GM12878 (cell line): ENCODE data around the gene RNU1-3. TPM values are rescaled to one million over a fixed set of nuclear protein-coding genes. Genes with fewer than 3 reads are reported as not detected.
A peak's percentile ranks its signal among the peaks of the same experiment; 100 is the strongest.

Experiments used
- ATAC-seq: fragments of 200-7000 bp; cut with Tn5 transposase; 3 replicates; pipeline ENCODE4 v1.9.1; 2020; ENCODE audit warnings: mild to moderate bottlenecking, moderate library complexity
- BruUV-seq: library from RNA; stranded (reverse); fragments of 400-500 nt; replicated peaks from 2 replicates; lab custom pipeline; 2021; lab: Mats Ljungman, UMichigan
- CTCF ChIA-PET: fragments of 300-600 bp; sonication (Branson Sonifier 250); formaldehyde crosslinking; extraction: SDS; loops from one replicate; lab custom pipeline; 2021; ENCODE audit warnings: inconsistent platforms; lab: Yijun Ruan, JAX
- POLR2A ChIA-PET: fragments of 350-600 bp; formaldehyde crosslinking; extraction: SDS; loops from one replicate; lab custom pipeline; 2021; ENCODE audit warnings: inconsistent platforms; lab: Charles Lee
- RAD21 ChIA-PET: fragments of 300-600 bp; sonication (Branson Sonifier 250); formaldehyde crosslinking; loops from one replicate; lab custom pipeline; 2023; ENCODE audit warnings: antibody characterized with exemption; ENCODE audit not compliant: unreplicated experiment; lab: Charles Lee
- SMC1A ChIA-PET: fragments of 300-600 bp; sonication (Branson Sonifier 250); formaldehyde crosslinking; loops from one replicate; lab custom pipeline; 2023; ENCODE audit not compliant: unreplicated experiment, uncharacterized antibody; lab: Charles Lee
- DNase-seq: peaks from one replicate; pipeline ENCODE4 v3.0.0-alpha.2; 2011; ENCODE audit warnings: low read depth, low spot score
- FAIRE-seq: peaks from 3 replicates; lab custom pipeline; 2011; peaks lifted over from hg19 to GRCh38; lab: Jason Lieb, UNC
- H2AFZ ChIP-seq: 2 replicates; pipeline ENCODE4 v1.6.0; 2011; ENCODE audit warnings: low read depth, low read length, control low read depth; ENCODE audit not compliant: control insufficient read depth
- H3K27ac ChIP-seq: 2 replicates; pipeline ENCODE4 v1.5.1; 2011; ENCODE audit warnings: control low read depth; ENCODE audit not compliant: control insufficient read depth, insufficient read depth
- H3K27me3 ChIP-seq, 2 experiments: replicated peaks in 1 of 2; 2 replicates each; pipeline versions ENCODE4 v1.6.0 to v1.6.1; 2011; ENCODE audit warnings: low read length in 1 of 2; ENCODE audit not compliant: control insufficient read depth in 2 of 2, insufficient read depth in 2 of 2
- H3K36me3 ChIP-seq, 2 experiments: 2 replicates each; pipeline ENCODE4 v1.5.1; 2011; ENCODE audit warnings: low read length in 1 of 2; ENCODE audit not compliant: control insufficient read depth in 2 of 2, insufficient read depth in 2 of 2
- H3K4me1 ChIP-seq: 2 replicates; pipeline ENCODE4 v1.6.1; 2011; ENCODE audit warnings: mild to moderate bottlenecking, low read length, moderate library complexity, mixed read lengths; ENCODE audit not compliant: control insufficient read depth, insufficient read depth
- H3K4me2 ChIP-seq: 2 replicates; pipeline ENCODE4 v1.6.0; 2011; ENCODE audit warnings: control low read depth; ENCODE audit not compliant: control insufficient read depth, insufficient read depth
- H3K4me3 ChIP-seq: fragments of 200-600 bp; sonication (generic); 2 replicates; pipeline ENCODE4 v1.5.1; 2016
- H3K79me2 ChIP-seq: 2 replicates; pipeline ENCODE4 v1.6.0; 2011; ENCODE audit warnings: low read length; ENCODE audit not compliant: control insufficient read depth, insufficient read depth
- H3K9ac ChIP-seq: 2 replicates; pipeline ENCODE4 v1.8.0; 2011; ENCODE audit warnings: low read length, control low read depth, mixed read lengths; ENCODE audit not compliant: control insufficient read depth, insufficient read depth
- H3K9me3 ChIP-seq: replicated peaks from 3 replicates; pipeline ENCODE4 v1.5.1; 2011; ENCODE audit warnings: mild to moderate bottlenecking, low read length; ENCODE audit not compliant: control insufficient read depth, insufficient read depth
- H4K20me1 ChIP-seq: 2 replicates; pipeline ENCODE4 v1.6.0; 2011; ENCODE audit not compliant: control insufficient read depth, insufficient read depth
- ATF3 ChIP-seq: IDR thresholded peaks from 2 replicates; pipeline ENCODE4 v1.6.1; 2011; ENCODE audit warnings: low read depth, mild to moderate bottlenecking, low read length, moderate library complexity, borderline replicate concordance; ENCODE audit errors: extremely low read depth
- ATF7 ChIP-seq: fragments of 450-650 bp; IDR thresholded peaks from 2 replicates; pipeline ENCODE4 v1.6.1; 2016; ENCODE audit warnings: low read depth, mild to moderate bottlenecking
- IRF5 ChIP-seq: fragments of 450-650 bp; IDR thresholded peaks from 2 replicates; pipeline ENCODE4 v1.6.1; 2017; ENCODE audit warnings: borderline replicate concordance
- NFYB ChIP-seq: IDR thresholded peaks from 2 replicates; pipeline ENCODE4 v1.6.1; 2011; ENCODE audit warnings: low read depth, mild to moderate bottlenecking, low read length, improper control_type of control experiment, moderate library complexity; ENCODE audit not compliant: insufficient read depth
- NR2C1 ChIP-seq: fragments of 450-650 bp; IDR thresholded peaks from 2 replicates; pipeline ENCODE4 v1.6.1; 2017; ENCODE audit warnings: antibody characterized with exemption, mild to moderate bottlenecking, moderate library complexity
- RBBP5 ChIP-seq: fragments of 200-600 bp; sonication (generic); conservative IDR thresholded peaks from 2 replicates; pipeline ENCODE4 v1.6.1; 2016
- RELA ChIP-seq: fragments of 450-650 bp; IDR thresholded peaks from 2 replicates; pipeline ENCODE4 v1.8.0; 2014; ENCODE audit warnings: borderline replicate concordance; ENCODE audit not compliant: partially characterized antibody
- WGBS: methylation state at CpG from one replicate; pipeline ENCODE4 v1.1.6; 2016; ENCODE audit warnings: low lambda C conversion rate; ENCODE audit not compliant: insufficient replicate concordance, insufficient coverage; ENCODE audit errors: missing lambda C conversion rate; 5-methylcytosine and 5-hydroxymethylcytosine counted together
- in situ Hi-C: fragments of 300-500 bp; cut with MboI; formaldehyde crosslinking; loops from 9 replicates; pipeline ENCODE4 v1.14.3; 2018; ENCODE audit warnings: mixed read lengths
- intact Hi-C: fragments of 100-400 bp; cut with micrococcal nuclease; formaldehyde crosslinking; loops from one replicate; pipeline ENCODE4 v1.14.2; 2022; ENCODE audit not compliant: unreplicated experiment
- polyA plus RNA-seq, 11 experiments: library from polyadenylated mRNA; depleted of rRNA in 4 of 11; unstranded in 6 of 11; stranded (reverse) in 5 of 11; fragments of >200 nt; fragmentation: Nextera tagmentation in 4 of 11; fragmentation: Illumina TruSeq in 1 of 11; extraction: Ambion mirVana in 4 of 11; extraction: Trizol in 1 of 11; gene quantifications; 1 replicate in 1 of 11; 2 replicates in 10 of 11; pipeline versions ENCODE4 v1.2.1 to v1.2.3, GENCODE V29; 2011 to 2016; ENCODE audit warnings: inconsistent platforms in 2 of 11, missing spikeins in 2 of 11, low read depth in 1 of 11
- small RNA-seq: library from RNA; depleted of rRNA; stranded (forward); fragments of <200 nt; gene quantifications from one replicate; pipeline ENCODE3, GENCODE V24; 2014
- total RNA-seq, 4 experiments: library from RNA; depleted of rRNA in 3 of 4; stranded (reverse); fragments of >200 nt in 3 of 4; fragmentation: Illumina TruSeq in 1 of 4; extraction: Trizol in 1 of 4; gene quantifications; 2 replicates each; pipeline versions ENCODE4 v1.2.1 to v1.2.3, GENCODE V29; 2013 to 2021

The RNU1-3 gene
- total and polyA plus RNA-seq, 10 of the 15 experiments (the other 5 are each of a cell fraction or from before 2014, with no cell fraction given) = under 0.01 to 20,946 (median 4.7) TPM; not detected in 2

GRCh38 chr1:16617114-16617631, 49.6 kb downstream of the RNU1-3 start:
- 87% methylated on average over 20 of the region's 20 CpGs for WGBS
- Histone ChIP-seq H3K4me3 (no peak overlapping the region), H3K79me2 (no peaks in the 10 kb centered on the region), H2AFZ (no peak overlapping the region), H4K20me1 (no peaks in the 10 kb centered on the region), H3K9me3 (no peaks in the 10 kb centered on the region), H3K9ac (no peak overlapping the region), H3K4me2 (no peak overlapping the region), H3K27me3 (peaks cover 11 to 15% of the 10 kb centered on the region in 2 experiments), H3K36me3 (peaks cover 0 to 3% of the 10 kb centered on the region in 2 experiments; a peak in 2 of 4 replicates), H3K27ac (no peak overlapping the region), H3K4me1 (peaks cover 4% of the 10 kb centered on the region)
- RAD21 ChIA-PET = interaction anchor here (1.2 kb wide), 1 partner anchor 335 kb away, joined by 5 read pairs; no protein-coding TSS in a partner anchor
- FAIRE-seq = no peak
- SMC1A ChIA-PET = interaction anchor here (0.7 to 1.0 kb wide), 2 partner anchors 117 to 335 kb away, joined by 3 read pairs; no protein-coding TSS in a partner anchor
- no peak for DNase-seq
- BruUV-seq = no TSS peak
- CTCF ChIA-PET = interaction anchor here (0.9 to 2.3 kb wide), 6 partner anchors 8 to 535 kb away, joined by 3 to 17 read pairs (median 6); no protein-coding TSS in a partner anchor
- intact Hi-C loops = no loop called here
- TF ChIP-seq ATF3 = no peak
- TF ChIP-seq IRF5 = 0 out of 2 replicates have a peak, but pooled peaks have one; percentile 9
- no peak for TF ChIP-seq RBBP5
- TF ChIP-seq NFYB = no peak
- TF ChIP-seq NR2C1 = no peak
- no peak for TF ChIP-seq ATF7
- TF ChIP-seq RELA = peak; percentile 48
- ATAC-seq = no peak
- in situ Hi-C loops = no loop called here
- POLR2A ChIA-PET = no interaction called here

Small RNA genes within 50 kb of the gene (small RNA-seq; reads per million reads assigned to genes)
- gene RNU1-3 = not detected

Other genes starting within 250 kb of the RNU1-3 start
- gene SPATA21, start 229.5 kb downstream of the RNU1-3 start, total RNA-seq (2014; rRNA removed) = 0.28 and 0.33 TPM in 2 replicates
- gene SPATA21, start 229.5 kb downstream of the RNU1-3 start, total RNA-seq (2014; rRNA removed; fragmentation: Illumina TruSeq; extraction: Trizol) = not detected in 2 replicates
- 0.05 TPM in 2 replicates for gene SPATA21, start 229.5 kb downstream of the RNU1-3 start, total RNA-seq (2021)
- gene SPATA21, start 229.5 kb downstream of the RNU1-3 start, polyA plus RNA-seq (2011; rRNA removed) = 0.14 and 0.57 TPM in 2 replicates
- gene SPATA21, start 229.5 kb downstream of the RNU1-3 start, polyA plus RNA-seq (2014; fragmentation: Illumina TruSeq; extraction: Trizol) = 0.09 and 0.33 TPM in 2 replicates
- 1 to 10 TPM in 1 of 2 experiments, under 1 TPM in 1; 0.24 to 1.1 TPM for gene SPATA21, start 229.5 kb downstream of the RNU1-3 start, polyA plus RNA-seq (2014; fragmentation: Nextera tagmentation; extraction: Ambion mirVana)
- 0.03 and 0.09 TPM in 2 replicates for gene SPATA21, start 229.5 kb downstream of the RNU1-3 start, polyA plus RNA-seq (2014; rRNA removed)
- under 1 TPM; 0.19 to 0.60 TPM for gene SPATA21, start 229.5 kb downstream of the RNU1-3 start, polyA plus RNA-seq (2016; fragmentation: Nextera tagmentation; extraction: Ambion mirVana)
- gene NECAP2, start 226.2 kb downstream of the RNU1-3 start, total RNA-seq (2014; rRNA removed) = 76.6 and 76.9 TPM in 2 replicates
- gene NECAP2, start 226.2 kb downstream of the RNU1-3 start, total RNA-seq (2014; rRNA removed; fragmentation: Illumina TruSeq; extraction: Trizol) = 53.1 and 56.2 TPM in 2 replicates
- 51.3 and 55.4 TPM in 2 replicates for gene NECAP2, start 226.2 kb downstream of the RNU1-3 start, total RNA-seq (2021)
- gene NECAP2, start 226.2 kb downstream of the RNU1-3 start, polyA plus RNA-seq (2011; rRNA removed) = 78.9 and 98.0 TPM in 2 replicates
- gene NECAP2, start 226.2 kb downstream of the RNU1-3 start, polyA plus RNA-seq (2014; fragmentation: Illumina TruSeq; extraction: Trizol) = 52.1 and 54.9 TPM in 2 replicates
- 10 to 100 TPM; 16.3 to 21.1 TPM for gene NECAP2, start 226.2 kb downstream of the RNU1-3 start, polyA plus RNA-seq (2014; fragmentation: Nextera tagmentation; extraction: Ambion mirVana)
- 62.7 and 69.3 TPM in 2 replicates for gene NECAP2, start 226.2 kb downstream of the RNU1-3 start, polyA plus RNA-seq (2014; rRNA removed)
- 10 to 100 TPM; 58.7 to 59.2 TPM for gene NECAP2, start 226.2 kb downstream of the RNU1-3 start, polyA plus RNA-seq (2016; fragmentation: Nextera tagmentation; extraction: Ambion mirVana)
- under 0.01 TPM in 2 replicates for gene RNU1-1, start 152.7 kb downstream of the RNU1-3 start, total RNA-seq (2014; rRNA removed)
- 20,946 and 25,634 TPM in 2 replicates for gene RNU1-1, start 152.7 kb downstream of the RNU1-3 start, total RNA-seq (2014; rRNA removed; fragmentation: Illumina TruSeq; extraction: Trizol)
- 2,403 and 2,678 TPM in 2 replicates for gene RNU1-1, start 152.7 kb downstream of the RNU1-3 start, total RNA-seq (2021)
- gene RNU1-1, start 152.7 kb downstream of the RNU1-3 start, polyA plus RNA-seq (2011; rRNA removed) = 82.4 and 113 TPM in 2 replicates
- gene RNU1-1, start 152.7 kb downstream of the RNU1-3 start, polyA plus RNA-seq (2014; fragmentation: Illumina TruSeq; extraction: Trizol) = not detected in 2 replicates
- gene RNU1-1, start 152.7 kb downstream of the RNU1-3 start, polyA plus RNA-seq (2014; fragmentation: Nextera tagmentation; extraction: Ambion mirVana) = 1 to 10 TPM; 4.5 to 4.9 TPM
- gene RNU1-1, start 152.7 kb downstream of the RNU1-3 start, polyA plus RNA-seq (2014; rRNA removed) = not detected in 2 replicates
- 1 to 10 TPM; 2.6 to 3.6 TPM for gene RNU1-1, start 152.7 kb downstream of the RNU1-3 start, polyA plus RNA-seq (2016; fragmentation: Nextera tagmentation; extraction: Ambion mirVana)
- gene NBPF1, start 53.4 kb downstream of the RNU1-3 start, total RNA-seq (2014; rRNA removed) = 0.22 and 0.45 TPM in 2 replicates
- 0.36 and 0.60 TPM in 2 replicates for gene NBPF1, start 53.4 kb downstream of the RNU1-3 start, total RNA-seq (2014; rRNA removed; fragmentation: Illumina TruSeq; extraction: Trizol)
- 1.2 and 1.4 TPM in 2 replicates for gene NBPF1, start 53.4 kb downstream of the RNU1-3 start, total RNA-seq (2021)
- 3.2 and 3.4 TPM in 2 replicates for gene NBPF1, start 53.4 kb downstream of the RNU1-3 start, polyA plus RNA-seq (2011; rRNA removed)
- 1.1 and 1.6 TPM in 2 replicates for gene NBPF1, start 53.4 kb downstream of the RNU1-3 start, polyA plus RNA-seq (2014; fragmentation: Illumina TruSeq; extraction: Trizol)
- under 1 TPM; 0.20 to 0.34 TPM for gene NBPF1, start 53.4 kb downstream of the RNU1-3 start, polyA plus RNA-seq (2014; fragmentation: Nextera tagmentation; extraction: Ambion mirVana)
- gene NBPF1, start 53.4 kb downstream of the RNU1-3 start, polyA plus RNA-seq (2014; rRNA removed) = 0.74 and 1.3 TPM in 2 replicates
- under 1 TPM; 0.70 to 0.73 TPM for gene NBPF1, start 53.4 kb downstream of the RNU1-3 start, polyA plus RNA-seq (2016; fragmentation: Nextera tagmentation; extraction: Ambion mirVana)
- gene RNU1-4, start 73.6 kb upstream of the RNU1-3 start, total RNA-seq (2014; rRNA removed) = under 0.01 TPM in 2 replicates
- gene RNU1-4, start 73.6 kb upstream of the RNU1-3 start, total RNA-seq (2014; rRNA removed; fragmentation: Illumina TruSeq; extraction: Trizol) = 20,946 and 25,634 TPM in 2 replicates
- gene RNU1-4, start 73.6 kb upstream of the RNU1-3 start, total RNA-seq (2021) = 2,403 and 2,678 TPM in 2 replicates
- 82.4 and 113 TPM in 2 replicates for gene RNU1-4, start 73.6 kb upstream of the RNU1-3 start, polyA plus RNA-seq (2011; rRNA removed)
- gene RNU1-4, start 73.6 kb upstream of the RNU1-3 start, polyA plus RNA-seq (2014; fragmentation: Illumina TruSeq; extraction: Trizol) = not detected in 2 replicates
- gene RNU1-4, start 73.6 kb upstream of the RNU1-3 start, polyA plus RNA-seq (2014; fragmentation: Nextera tagmentation; extraction: Ambion mirVana) = 1 to 10 TPM; 4.5 to 4.9 TPM
- gene RNU1-4, start 73.6 kb upstream of the RNU1-3 start, polyA plus RNA-seq (2014; rRNA removed) = not detected in 2 replicates
- gene RNU1-4, start 73.6 kb upstream of the RNU1-3 start, polyA plus RNA-seq (2016; fragmentation: Nextera tagmentation; extraction: Ambion mirVana) = 1 to 10 TPM; 2.6 to 3.6 TPM
- gene RNU1-2, start 229.0 kb upstream of the RNU1-3 start, total RNA-seq (2014; rRNA removed) = under 0.01 TPM in 2 replicates
- gene RNU1-2, start 229.0 kb upstream of the RNU1-3 start, total RNA-seq (2014; rRNA removed; fragmentation: Illumina TruSeq; extraction: Trizol) = 20,946 and 25,634 TPM in 2 replicates
- gene RNU1-2, start 229.0 kb upstream of the RNU1-3 start, total RNA-seq (2021) = 2,403 and 2,678 TPM in 2 replicates
- 82.4 and 113 TPM in 2 replicates for gene RNU1-2, start 229.0 kb upstream of the RNU1-3 start, polyA plus RNA-seq (2011; rRNA removed)
- not detected in 2 replicates for gene RNU1-2, start 229.0 kb upstream of the RNU1-3 start, polyA plus RNA-seq (2014; fragmentation: Illumina TruSeq; extraction: Trizol)
- 1 to 10 TPM; 4.5 to 4.9 TPM for gene RNU1-2, start 229.0 kb upstream of the RNU1-3 start, polyA plus RNA-seq (2014; fragmentation: Nextera tagmentation; extraction: Ambion mirVana)
- not detected in 2 replicates for gene RNU1-2, start 229.0 kb upstream of the RNU1-3 start, polyA plus RNA-seq (2014; rRNA removed)
- 1 to 10 TPM; 2.6 to 3.6 TPM for gene RNU1-2, start 229.0 kb upstream of the RNU1-3 start, polyA plus RNA-seq (2016; fragmentation: Nextera tagmentation; extraction: Ambion mirVana)